Glomerular visceral epithelial cell (primary cell): ENCODE data around the gene SNU13.
"Not testable (repeated sequence)": the region's sequence is repeated elsewhere in the genome, so short reads cannot be mapped to it uniquely, and the experiment has no call there.

ENCODE experiments used
- DNase-seq: peaks from one replicate; pipeline ENCODE4 v3.0.0-alpha.2; 2016; ENCODE audit errors: extremely low spot score

The SNU13 gene

DNA sequence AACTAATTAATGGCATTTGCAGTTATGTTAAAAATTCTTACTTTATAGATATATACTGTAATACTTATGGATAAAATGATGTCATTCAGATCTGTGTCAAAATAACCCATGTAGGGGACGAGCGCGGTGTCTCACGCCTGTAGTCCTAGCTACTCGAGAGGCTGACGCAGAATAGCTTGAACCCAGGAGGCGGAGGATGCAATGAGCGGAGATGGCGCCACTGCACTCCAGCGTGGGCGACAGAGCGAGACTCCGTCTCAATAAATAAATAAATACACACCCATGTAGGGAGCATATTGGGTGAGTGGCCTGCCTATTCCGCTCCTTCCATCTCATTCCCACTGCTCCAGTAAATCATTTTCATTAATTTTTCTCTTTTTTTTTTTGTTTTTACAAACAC, 7.1 kb downstream of the SNU13 start:
- no peak for DNase-seq

DNA sequence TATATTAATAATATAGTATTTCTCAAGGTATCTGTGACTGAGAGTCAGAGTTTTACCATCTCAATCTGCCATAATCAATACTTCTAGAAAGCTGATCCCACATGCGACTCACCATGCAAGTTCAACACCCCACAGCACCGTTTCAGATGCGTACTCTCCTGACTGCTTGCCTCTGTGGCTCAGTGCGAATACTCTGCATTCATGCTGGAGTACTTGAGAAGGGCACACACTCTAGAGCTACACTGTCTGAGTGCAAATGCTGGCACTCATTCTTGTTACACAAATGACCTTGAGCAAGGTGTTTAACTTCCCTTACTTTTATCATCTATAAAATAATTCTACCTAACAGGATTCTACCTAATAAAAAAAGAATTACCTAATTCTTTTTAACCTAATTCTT, 12.5 kb downstream of the SNU13 start:
- no peak for DNase-seq

DNA sequence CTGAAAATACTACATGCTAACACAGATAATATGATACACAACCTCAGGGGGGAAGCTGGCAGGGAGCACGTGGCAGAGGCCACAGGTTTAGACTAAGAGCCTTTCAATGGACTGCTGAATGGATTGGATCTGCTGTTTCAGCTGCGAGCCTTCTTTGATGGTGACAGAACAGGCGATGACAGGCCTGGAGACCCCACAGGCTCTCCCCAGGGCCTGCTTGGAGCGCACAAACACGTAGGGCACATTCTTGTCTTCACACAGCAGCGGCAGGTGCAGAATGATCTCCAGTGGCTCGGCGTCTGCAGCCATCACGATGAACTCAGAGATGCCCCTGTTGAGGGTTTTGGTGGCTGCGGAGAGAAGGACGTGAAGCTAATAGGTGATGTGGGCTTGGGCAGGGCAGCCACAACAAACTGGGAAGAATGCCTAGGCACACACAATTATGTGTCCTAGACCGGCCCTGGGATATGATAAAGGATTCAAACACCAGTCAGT, 13.8 kb downstream of the SNU13 start:
- no peak for DNase-seq

DNA sequence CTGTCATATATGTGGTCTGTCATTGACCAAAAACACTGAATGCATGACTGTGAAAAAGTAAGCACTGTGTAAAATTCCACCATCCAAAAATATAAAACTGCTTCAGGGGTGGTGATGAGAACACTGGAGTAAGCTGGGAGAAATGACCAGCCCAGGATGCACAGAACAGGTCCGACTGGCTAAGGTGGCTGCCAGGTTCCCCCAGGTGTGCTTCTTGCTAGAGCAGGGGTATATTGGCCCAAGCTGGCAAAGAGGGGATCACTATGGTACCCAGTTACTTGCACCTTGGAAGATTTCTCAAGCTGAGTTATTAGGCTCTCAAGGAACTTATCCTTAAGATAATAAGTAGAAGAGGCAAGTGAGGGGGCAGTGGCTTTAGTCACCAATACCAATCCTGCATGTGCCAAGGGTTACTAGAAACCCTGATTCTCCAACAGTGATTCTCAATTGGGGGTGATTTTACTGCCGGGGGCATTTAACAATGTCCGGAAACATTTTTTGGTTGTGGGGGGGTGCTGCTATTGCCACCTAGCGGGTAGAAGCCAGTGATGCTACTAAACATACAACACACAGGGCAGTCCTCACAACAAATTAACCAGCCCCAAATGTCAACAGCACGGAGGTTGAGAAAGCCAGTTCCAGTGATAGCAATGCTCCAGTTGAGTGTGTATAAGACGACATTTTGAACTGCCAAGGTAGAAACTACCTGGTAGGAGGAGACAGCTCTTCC, 15.7 kb downstream of the SNU13 start:
- DNase-seq: no peak

DNA sequence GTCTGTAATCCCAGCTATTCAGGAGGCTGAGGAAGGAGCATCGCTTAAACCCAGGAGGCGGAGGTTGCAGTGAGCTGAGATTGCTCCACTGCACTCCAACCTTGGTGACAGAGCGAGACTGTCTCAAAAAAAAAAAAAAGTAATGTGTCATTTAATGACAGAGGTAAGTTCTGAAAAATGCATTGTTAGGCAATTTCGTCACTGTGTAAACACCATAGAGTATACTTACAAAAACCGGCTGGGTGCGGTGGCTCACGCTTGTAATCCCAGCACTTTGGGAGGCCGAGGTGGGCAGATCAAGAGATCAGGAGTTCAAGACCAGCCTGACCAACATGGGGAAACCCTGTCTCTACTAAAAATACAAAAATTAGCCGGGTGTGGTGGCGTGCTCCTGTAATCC, 16.6 kb downstream of the SNU13 start:
- peak; percentile 11 for DNase-seq

DNA sequence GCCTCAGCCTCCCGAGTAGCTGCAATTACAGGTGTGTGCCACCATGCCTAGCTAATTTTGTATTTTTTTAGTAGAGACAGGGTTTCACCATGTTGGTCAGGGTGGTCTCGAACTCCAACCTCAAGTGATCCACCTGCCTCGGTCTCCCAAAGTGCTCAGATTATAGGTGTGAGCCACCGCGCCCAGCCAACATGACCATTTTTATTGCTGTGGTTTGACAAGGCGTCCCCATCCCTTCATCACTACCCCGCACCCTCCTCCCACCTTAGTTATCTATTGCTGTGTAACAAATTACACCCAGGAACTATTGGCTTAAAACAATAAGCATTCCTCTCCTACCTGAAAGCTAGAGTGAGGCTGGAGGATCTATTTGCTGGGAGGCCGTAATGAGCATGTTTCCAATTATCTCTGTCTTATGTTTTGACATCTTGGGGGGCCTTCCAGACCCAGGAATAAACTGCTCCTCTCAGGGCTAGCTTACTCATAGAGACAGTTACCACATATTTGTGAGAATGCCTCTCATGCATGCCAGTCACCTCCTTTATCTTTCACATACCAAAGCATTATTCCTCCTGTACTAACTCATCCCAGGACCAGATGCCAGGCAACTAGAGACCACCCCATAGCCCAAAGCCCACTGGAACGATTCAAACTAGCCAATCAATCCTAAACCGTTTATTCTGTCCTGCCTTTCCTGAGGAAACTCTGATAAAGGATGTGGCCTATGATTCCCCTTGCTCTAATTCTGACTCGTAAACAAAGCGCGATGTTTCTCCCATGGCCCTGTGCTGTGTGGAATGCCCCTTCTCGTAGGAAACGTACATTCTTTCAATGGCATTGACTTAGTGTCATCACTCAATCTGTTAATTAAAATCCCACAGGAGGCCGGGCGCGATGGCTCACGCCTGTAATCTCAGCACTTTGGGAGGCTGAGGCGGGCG, 19.4 kb downstream of the SNU13 start:
- peak; percentile 56 for DNase-seq

DNA sequence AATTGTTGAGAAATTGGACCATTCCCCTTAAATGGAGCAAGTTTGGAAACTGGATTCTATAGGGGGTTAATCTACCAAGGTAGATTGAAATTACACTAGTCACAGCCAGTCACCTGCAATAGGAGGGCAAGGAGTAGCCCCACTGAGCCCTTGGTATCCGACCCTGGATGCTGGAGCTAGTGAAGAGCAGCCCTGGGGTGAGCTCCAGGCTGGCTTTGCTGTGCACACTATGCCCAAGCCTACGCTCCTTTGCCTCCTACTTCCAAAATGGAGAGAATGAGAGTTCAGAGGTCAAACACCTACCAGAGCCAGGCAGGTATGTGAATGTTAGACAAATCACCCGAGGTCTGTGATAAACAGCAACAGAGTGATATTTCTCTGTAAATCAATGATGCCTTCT, 23.7 kb downstream of the SNU13 start:
- DNase-seq: no peak

DNA sequence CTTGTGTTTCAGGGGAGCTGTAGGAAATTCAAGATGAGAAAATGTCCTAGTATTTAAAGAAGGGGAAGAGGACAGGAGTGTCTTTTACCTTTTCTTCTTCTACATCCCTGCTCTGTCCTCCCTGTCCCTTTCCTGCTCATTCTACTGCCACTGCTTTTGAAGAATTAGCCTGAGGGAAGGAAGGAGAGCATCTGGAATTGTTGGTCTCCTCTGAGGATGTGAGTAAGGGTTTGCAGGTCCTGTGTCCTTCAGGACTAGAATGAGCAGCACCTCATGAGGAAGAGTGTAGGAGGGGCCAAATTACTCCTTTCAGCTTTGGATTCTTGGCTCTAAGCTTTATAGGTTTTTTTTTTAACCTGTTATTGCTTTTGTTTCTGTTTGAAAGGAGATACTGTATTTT, 24.2 kb downstream of the SNU13 start:
- DNase-seq: no peak

DNA sequence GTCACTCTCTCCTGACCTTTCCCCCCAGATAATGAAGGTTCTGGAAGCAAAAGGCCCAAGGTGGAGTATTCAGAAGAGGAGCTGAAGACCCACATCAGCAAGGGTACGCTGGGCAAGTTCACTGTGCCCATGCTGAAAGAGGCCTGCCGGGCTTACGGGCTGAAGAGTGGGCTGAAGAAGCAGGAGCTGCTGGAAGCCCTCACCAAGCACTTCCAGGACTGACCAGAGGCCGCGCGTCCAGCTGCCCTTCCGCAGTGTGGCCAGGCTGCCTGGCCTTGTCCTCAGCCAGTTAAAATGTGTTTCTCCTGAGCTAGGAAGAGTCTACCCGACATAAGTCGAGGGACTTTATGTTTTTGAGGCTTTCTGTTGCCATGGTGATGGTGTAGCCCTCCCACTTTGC, 25.1 kb downstream of the SNU13 start:
- not testable (repeated sequence) for DNase-seq

DNA sequence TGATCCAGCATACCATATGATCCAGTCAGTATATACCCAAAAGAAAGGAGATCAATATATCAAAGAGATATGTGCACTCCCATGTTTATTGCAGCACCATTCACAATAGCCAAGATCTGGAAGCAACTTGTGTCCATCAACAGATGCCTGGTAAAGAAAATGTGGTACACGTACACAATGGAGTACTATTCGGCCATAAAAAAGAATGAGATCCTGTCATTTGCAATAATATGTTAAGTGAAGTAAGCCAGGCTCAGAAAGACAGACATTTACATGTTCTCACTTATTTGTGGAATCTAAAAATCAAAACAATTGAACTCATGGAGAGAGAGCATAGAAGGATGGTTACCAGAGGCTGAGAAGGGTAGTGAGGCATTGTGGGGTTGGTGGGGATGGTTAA, 27.0 kb downstream of the SNU13 start:
- no peak for DNase-seq

DNA sequence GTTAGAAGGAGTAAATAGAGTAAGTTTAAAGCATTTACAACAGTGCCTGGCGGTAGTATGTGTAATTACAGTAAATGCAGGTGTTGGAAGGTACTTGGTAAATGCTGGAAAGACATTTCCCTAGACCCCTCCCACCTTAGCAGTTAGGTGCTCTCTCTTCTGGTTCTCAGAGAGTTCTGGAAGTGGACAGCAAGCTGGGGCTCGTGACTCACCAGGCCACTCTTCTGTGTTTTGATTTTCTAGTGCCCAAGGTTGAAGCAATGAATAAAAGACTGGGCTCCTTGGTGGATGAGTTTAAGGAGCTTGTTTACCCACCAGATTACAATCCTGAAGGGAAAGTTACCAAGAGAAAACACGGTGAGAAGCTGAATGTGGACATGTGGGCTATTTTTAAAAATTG, 27.6 kb downstream of the SNU13 start:
- no peak for DNase-seq

DNA sequence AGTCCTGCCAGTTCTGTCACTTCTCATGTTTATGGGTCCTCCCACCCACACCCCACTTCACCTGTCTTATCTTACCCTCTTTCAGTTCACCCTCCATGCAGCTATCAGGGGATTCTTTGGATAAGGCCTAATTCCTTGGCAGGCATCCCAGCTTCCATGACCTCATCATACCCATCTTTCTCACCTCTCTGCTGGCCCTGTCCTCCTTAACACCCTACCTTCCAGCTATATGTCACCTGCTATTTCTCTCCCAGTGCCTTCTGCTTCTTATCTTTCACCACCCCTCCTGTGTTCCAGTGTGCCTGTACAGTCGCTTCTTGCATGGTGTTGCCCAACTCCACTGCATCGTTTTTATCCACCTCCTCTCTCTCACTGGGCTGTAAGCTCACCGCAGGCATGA, 28.3 kb downstream of the SNU13 start:
- no peak for DNase-seq

DNA sequence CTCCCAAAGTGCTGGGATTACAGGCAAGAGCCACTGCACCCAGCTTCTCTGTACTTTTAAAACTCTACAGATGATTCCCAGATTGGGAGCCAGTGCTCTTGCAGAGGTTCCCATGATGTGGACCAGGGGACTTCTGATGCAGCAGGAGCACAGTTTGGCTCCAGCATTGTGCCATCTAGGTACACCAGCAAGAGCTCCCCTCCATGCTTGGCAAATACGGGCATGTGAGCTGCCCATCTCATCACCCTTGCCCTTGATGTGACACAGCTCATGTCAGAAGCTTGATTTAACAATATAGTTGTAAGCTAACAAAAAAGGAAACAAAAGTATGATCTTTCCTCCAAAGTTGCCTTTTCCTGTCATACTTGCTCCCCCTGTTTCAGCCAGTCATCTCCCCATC, 28.7 kb downstream of the SNU13 start:
- no peak for DNase-seq

DNA sequence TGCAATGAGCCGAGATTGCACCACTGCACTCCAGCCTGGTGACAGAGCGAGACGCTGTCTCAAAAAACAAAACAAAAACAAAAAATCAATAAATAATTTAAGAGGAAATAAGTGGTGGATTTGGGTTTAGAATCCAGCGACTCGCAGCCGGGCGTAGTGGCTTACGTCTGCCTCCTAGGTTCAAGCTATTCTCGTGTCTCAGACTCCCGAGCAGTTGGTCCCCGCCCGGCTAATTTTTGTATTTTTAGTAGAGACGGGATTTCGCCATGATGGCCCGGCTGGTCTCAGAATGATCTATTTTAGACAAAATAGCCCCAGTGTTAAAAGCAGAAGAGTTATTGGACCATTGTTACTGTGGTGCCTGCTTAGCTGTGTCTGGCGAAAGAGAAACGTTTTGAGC, 29.8 kb downstream of the SNU13 start:
- no peak for DNase-seq

DNA sequence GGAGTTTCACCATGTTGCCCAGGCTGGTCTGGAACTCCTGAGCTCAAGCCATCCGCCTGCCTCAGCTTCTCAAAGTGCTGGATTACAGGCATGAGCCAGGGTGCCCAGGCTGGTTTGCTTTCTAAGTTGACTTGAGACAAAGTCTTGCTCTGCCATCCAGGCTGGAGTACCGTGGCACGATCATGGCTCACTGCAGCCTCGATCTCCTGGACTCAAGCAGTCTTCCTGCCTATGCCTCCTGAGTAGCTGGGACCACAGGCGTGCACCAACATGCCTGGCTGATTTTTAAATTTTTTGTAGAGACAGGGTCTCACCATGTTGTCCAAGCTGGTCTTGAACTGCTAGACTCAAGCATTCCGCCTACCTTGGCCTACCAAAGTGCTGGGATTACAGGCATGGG, 31.0 kb downstream of the SNU13 start:
- DNase-seq: no peak

DNA sequence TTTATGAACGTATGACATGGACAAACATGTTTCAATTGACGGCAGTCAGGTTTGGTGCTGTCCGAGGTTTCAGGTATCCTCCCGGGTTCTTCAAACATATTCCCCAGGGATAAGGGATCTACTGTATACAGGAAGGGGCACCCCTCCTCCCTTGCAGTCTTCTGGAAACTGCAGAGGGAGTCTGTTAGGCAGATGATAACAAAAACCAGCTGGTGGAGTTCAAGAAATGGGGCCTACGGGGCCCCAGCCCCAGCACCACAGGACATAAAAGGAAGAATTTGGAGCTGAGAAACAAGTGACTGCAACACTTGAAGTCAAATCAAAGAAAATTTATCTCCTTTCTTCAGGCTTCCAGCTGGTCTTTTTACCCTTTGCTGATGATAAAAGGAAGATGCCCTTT, 32.1 kb downstream of the SNU13 start:
- no peak for DNase-seq

DNA sequence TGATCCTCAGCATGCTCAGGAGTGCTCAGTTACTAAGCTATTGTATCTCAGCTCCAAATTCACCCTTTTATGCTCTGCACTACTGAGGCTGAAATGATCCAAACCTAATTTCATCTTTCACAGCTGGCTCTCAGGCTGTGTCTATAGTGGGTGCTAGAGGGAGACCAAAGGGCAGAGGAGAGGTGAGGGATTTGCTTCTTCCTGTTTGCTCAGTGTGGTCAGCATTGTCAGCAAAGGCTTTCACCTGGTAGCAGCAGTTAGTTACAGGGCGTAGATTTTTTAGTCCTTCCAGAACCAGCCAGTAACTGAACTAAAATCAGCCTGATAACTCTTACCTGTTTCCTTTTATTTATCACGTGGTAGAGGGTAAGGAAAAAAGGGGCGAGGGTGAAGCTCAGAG, 34.3 kb downstream of the SNU13 start:
- DNase-seq: no peak

DNA sequence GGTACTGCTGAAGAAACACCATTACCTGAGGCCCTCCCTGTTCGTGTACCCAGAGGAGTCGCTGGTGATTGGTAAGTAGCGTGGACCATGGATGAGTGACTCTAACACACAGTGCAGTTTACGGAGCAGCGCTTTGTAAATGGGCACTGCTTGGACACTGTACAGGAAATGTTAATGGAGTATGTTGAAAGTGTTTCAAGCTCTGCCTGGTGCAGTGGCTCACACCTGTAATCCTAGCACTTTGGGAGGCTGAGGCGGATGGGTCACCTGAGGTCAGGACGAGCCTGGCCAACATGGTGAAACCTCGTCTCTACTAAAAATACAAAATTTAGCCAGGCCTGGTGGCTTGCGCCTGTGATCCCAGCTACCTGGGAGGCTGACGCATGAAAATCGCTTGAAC, 37.8 kb downstream of the SNU13 start:
- no peak for DNase-seq

DNA sequence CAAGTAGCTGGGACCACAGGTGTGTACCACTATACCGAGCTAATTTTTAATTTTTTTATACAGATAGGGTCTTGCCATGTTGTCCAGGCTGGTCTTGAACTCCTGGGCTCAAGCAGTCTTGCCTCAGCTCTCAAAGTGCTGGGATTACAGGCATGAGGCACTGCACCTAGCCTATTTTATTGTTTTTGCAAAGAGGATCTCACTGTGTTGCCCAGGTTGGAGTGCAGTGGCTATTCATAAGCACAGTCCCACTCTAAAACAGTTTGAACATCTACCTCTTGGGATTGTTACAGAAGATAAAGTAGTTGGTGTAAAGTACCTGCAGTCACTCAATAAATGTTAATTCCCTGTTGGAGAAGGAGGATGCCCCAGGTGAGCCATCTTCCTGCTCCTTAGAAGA, 38.4 kb downstream of the SNU13 start:
- no peak for DNase-seq

DNA sequence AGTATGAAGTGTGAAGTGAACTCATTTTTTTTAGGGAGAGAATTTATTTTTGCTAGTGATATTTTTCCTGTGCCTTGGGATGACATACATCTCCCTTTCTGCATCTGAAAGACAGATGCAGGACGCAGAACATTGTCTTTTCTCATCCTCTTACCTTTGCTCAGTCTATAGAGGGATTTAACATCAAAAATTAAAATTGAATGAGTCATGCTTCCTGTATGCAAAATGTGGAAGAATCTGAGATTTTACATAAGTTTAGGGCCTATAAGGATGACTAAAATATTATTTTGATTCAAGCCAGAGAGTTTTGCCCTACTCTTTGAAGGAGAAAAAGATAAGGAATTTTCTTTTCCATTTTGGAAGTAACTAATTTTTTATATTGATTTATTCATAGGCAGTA, 40.2 kb downstream of the SNU13 start:
- DNase-seq: no peak

DNA sequence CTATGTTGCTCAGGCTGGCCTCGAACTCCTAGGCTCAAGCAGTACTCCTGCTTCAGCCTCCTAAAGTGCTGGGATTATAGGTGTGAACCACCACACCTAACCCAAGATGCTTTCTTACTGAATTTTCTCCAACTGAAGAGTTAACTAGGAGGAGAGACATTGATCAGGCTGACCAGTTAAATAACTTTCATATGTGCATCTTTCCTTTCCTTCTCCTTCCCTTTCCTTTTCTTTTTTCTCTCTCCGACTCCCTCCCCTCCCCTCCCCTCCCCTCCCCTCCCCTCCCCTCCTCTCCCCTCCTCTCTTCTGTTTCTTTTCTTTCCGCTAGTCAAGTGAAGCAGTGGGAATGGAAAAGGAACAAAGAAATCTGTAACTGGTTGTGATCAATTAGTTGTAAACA, 40.9 kb downstream of the SNU13 start:
- no peak for DNase-seq

DNA sequence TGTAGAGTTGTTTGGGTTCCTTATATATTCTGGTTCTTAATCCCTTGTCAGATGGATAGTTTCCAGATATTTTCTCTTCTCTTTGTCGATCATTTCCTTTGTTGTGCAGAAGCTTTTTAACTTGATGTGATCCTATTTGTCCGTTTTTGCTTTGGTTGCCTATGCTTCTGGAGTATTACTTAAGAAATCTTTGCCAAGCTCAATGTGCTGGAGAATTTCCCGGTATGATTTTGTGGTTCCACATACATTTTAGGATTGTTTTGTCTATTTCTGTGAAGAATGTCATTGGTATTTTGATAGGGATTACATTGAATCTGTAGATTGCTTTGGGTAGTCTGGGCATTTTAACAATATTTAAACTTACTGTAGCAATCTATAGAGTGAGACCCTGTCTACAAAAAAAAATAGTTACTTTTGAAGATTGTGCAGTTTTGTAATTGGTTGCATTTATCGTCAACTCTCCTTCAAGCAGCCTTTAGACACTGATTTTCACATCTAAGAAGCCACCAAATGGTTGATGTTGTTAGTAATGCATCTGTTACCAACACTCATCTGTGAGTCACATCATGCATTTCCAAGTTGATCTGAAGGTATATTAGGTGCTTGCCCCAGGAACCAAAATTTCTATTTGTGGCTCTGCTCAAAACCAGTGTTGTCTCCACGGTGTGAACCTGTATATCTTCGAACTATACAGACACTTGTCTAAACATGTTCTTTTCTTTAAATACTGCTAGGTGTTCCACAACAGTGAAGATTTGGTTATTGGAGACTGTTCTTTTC, 46.1 kb downstream of the SNU13 start:
- no peak for DNase-seq
